ENCODE results near the gene NFIX. TPM values are rescaled to one million over a fixed set of nuclear protein-coding genes. Genes with fewer than 3 reads are reported as not detected.

Gene NFIX
- total and polyA plus RNA-seq, 2 donors (not counting 3 experiments of a cell fraction or from before 2014, with no cell fraction given) = 9.8 to 37.7 TPM

DNA sequence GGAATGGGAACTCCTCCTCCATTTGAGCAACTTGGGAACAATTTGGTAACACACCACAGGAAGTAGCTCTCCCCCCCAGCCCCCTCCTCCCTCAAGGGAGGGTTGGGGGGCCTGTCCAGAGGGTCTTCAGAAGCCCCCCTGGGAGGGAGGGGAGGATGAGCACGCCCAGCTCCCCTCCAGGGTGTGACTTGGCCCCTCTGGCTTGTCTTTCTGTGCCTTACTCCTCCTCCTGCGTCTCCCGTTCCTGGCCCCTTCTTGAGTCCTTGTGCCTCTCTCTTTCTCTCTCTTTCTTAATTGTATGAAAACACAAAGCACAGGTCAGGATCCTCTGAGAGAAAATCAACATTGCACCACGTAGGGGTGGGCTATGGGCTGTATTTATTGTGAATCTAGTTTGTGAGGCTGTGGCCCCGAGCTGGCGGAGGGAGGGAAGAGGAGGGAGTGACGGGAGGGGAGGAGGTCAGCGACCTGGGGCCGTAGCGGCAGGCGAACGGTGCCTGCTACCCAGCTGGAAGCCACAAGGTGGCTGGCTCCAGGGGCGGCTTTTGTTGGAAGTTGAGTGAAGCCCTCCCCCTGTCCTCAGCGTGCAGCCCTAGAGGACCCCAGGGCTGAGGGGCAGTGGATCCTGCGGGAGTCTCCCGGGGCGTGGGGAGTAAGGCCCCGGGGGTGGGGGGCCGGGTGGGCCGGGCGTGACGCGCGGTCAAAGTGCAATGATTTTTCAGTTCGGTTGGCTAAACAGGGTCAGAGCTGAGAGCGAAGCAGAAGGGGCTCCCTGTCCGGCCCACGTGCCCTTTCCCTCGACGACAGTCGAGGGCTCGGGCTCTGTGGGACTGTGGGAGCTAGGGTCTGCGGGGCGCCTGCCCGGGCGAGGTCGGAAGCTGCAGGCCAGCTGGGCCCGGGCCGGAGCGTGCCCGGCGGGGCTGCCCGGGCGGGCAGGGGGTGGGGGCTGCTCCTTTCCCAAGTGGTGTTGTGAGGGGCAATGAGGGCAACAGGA, 101.0 kb downstream of the NFIX start:
- Histone ChIP-seq H2AFZ (ENCODE audit: low read depth, low read length) (no peak overlapping the region), H3K4me1 (ENCODE audit: control insufficient read depth, extremely low read depth, insufficient read depth, low read length) (peaks cover 50% of the 10 kb centered on the region), H4K20me1 (replicated peaks; ENCODE audit: control insufficient read depth, extremely low read depth, insufficient read depth, low read length) (no peaks in the 10 kb centered on the region), H3K4me2 (ENCODE audit: insufficient read depth, low read length) (no peak overlapping the region), H3K9ac (replicated peaks; ENCODE audit: extremely low read depth, insufficient read depth, low read length) (no peak overlapping the region), H3K79me2 (ENCODE audit: control insufficient read depth, insufficient read depth, low read length) (peaks cover 18% of the 10 kb centered on the region), H3K27me3 (ENCODE audit: control insufficient read depth in 2 of 2, insufficient read depth in 2 of 2, low read length in 2 of 2) (no peaks in the 10 kb centered on the region), H3K9me3 (replicated peaks; ENCODE audit: control insufficient read depth, insufficient read depth, low read length) (no peaks in the 10 kb centered on the region), H3K9me1 (replicated peaks; ENCODE audit: control insufficient read depth, extremely low read depth, insufficient read depth, low read length) (no peaks in the 10 kb centered on the region), H3K4me3 (replicated peaks in 1 of 3; ENCODE audit: insufficient read depth in 1 of 3, low read depth in 1 of 3, low read length in 3 of 3) (no peak overlapping the region), H3K36me3 (ENCODE audit: control insufficient read depth in 2 of 2, extremely low read depth in 1 of 2, insufficient read depth in 2 of 2, low read length in 2 of 2) (peaks cover 2 to 3% of the 10 kb centered on the region in 2 experiments), H3K27ac (ENCODE audit: insufficient read depth, low read depth, low read length) (no peak overlapping the region)
- ChIA-PET CTCF (interaction anchor here (1.2 to 8.5 kb wide), 8 partner anchors 9 to 131 kb away, joined by 3 to 543 read pairs (median 44); partner anchors contain the start of genes IER2, NACC1 and STX10), POLR2A (interaction anchor here (0.6 to 0.9 kb wide), 3 partner anchors 35 to 205 kb away, joined by 3 to 8 read pairs (median 3); partner anchors contain the start of gene GCDH)
- no TSS peak for BruUV-seq (replicated peaks)
- intact Hi-C loops (cut with micrococcal nuclease) = loop anchor here (2.0 to 5.0 kb wide), 2 partner anchors 374 to 743 kb away; partner anchors contain the start of gene TNPO2
- DNase-seq (ENCODE audit: low read depth, low spot score) (peak; percentile 45), FAIRE-seq (no peak)
- TF ChIP-seq FOS (IDR thresholded peaks at IDR 0.05; ENCODE audit: borderline replicate concordance, insufficient read depth, low read length) (no peak), MYC (IDR thresholded peaks at IDR 0.05; ENCODE audit: low read depth, low read length) (no peak), GATA2 (IDR thresholded peaks at IDR 0.05; ENCODE audit: insufficient read depth, insufficient read length, low read depth, low read length) (no peak), POLR2A (IDR thresholded peaks at IDR 0.05; ENCODE audit: low read depth, low read length) (peak; percentile 30), JUN (IDR thresholded peaks at IDR 0.05; ENCODE audit: borderline replicate concordance, insufficient read depth, insufficient read length, low read depth) (no peak), POLR2AphosphoS5 (IDR thresholded peaks at IDR 0.05; ENCODE audit: insufficient read depth, low read depth, low read length) (no peak), EZH2 (IDR thresholded peaks at IDR 0.05; ENCODE audit: borderline replicate concordance, low read depth, low read length, severe bottlenecking) (no peak)
- TF ChIP-seq, protein P1, sequence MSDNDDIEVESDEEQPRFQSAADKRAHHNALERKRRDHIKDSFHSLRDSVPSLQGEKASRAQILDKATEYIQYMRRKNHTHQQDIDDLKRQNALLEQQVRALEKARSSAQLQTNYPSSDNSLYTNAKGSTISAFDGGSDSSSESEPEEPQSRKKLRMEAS (IDR thresholded peaks at IDR 0.05; ENCODE audit: insufficient read depth, insufficient read length) = peak; percentile 27
- TF ChIP-seq, protein P2, sequence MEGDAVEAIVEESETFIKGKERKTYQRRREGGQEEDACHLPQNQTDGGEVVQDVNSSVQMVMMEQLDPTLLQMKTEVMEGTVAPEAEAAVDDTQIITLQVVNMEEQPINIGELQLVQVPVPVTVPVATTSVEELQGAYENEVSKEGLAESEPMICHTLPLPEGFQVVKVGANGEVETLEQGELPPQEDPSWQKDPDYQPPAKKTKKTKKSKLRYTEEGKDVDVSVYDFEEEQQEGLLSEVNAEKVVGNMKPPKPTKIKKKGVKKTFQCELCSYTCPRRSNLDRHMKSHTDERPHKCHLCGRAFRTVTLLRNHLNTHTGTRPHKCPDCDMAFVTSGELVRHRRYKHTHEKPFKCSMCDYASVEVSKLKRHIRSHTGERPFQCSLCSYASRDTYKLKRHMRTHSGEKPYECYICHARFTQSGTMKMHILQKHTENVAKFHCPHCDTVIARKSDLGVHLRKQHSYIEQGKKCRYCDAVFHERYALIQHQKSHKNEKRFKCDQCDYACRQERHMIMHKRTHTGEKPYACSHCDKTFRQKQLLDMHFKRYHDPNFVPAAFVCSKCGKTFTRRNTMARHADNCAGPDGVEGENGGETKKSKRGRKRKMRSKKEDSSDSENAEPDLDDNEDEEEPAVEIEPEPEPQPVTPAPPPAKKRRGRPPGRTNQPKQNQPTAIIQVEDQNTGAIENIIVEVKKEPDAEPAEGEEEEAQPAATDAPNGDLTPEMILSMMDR (IDR thresholded peaks at IDR 0.05; ENCODE audit: extremely low read depth in 1 of 2, insufficient read depth in 1 of 2, low read depth in 1 of 2, low read length in 2 of 2) = peak in 1 of 2 donors; percentile 55
- dilution Hi-C loops (cut with MboI; ENCODE audit: extremely low pct_ligation_motif_present, low sequenced_read_pairs) = no loop called here

Measured in endothelial cell of umbilical vein (primary cell).